ENCODE results near the gene UBE2G1.

GRCh38 chr17:4221163-4221562, 145.3 kb downstream of the UBE2G1 start:
- TF ChIP-seq CTCF (IDR thresholded peaks at IDR 0.05; ENCODE audit: insufficient read depth, low read length, poor library complexity, severe bottlenecking) (no peak), EZH2phosphoT487 (conservative IDR thresholded peaks at IDR 0.05; ENCODE audit: low read length) (no peak)

Data from SU-DHL-6 (cell line).